HT-29 (cell line): Measurements from ENCODE around the gene UBE2D4. TPM values are rescaled to one million over a fixed set of nuclear protein-coding genes. Genes with fewer than 3 reads are reported as not detected.
A peak's percentile ranks its signal among the peaks of the same experiment; 100 is the strongest.
"Not testable (repeated sequence)": the region's sequence is repeated elsewhere in the genome, so short reads cannot be mapped to it uniquely, and the experiment has no call there.

Experiments used
- DNase-seq: peaks from one replicate; pipeline ENCODE4 v3.0.0-alpha.2; 2015; ENCODE audit warnings: low spot score
- total RNA-seq: library from RNA; depleted of rRNA; stranded (reverse); fragments of >200 nt; shearing (Covaris generic); gene quantifications from 2 replicates; pipeline ENCODE4 v1.2.3, GENCODE V29; 2014; rRNA removed

Gene UBE2D4
- total RNA-seq: 16.8 and 21.0 TPM in 2 replicates

DNA sequence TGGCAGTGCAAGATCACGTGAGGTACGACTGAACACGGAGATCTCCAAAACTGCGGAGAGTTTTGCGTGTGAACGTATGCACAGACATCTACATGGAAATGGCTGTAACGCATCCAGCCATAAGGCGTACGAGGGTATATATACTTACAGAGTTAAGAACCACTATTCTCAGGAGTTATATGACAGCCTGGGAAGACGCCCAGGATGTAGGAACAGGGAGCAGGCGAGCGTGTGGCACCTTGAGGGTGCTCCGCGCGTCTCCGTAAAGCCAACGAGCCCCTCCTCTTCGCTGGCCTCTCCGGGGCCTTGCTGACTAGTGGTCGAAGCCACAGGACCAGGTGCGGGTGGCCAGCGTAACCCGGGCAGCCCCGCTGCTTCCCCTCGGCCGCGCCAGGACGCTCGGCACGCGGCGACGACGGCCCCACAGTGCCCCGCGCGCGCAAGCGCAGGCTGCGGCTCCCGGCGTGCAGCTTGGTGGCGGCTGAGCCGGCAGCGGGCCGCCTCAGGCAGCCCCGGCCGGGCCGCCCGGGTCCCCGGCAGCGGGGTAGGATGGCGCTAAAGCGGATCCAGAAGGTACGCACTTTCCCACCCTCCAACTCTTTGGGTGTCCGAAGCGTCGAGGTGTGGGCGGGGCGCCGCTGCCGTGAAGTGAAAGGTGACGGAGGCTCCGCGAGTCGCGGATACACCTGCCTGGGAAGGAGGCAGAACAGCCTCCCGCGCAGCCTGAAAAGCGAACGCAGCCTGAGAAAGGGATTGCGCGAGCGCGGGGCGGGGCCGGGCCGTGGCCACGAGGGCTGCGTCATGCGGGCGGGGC is at the start of gene UBE2D4:
TSS of gene UBE2D4 (plus strand) at position 453 of the 814 bp plus-strand sequence. CDS start at position 550, 97 bp downstream.
- DNase-seq: peak; percentile 90

DNA sequence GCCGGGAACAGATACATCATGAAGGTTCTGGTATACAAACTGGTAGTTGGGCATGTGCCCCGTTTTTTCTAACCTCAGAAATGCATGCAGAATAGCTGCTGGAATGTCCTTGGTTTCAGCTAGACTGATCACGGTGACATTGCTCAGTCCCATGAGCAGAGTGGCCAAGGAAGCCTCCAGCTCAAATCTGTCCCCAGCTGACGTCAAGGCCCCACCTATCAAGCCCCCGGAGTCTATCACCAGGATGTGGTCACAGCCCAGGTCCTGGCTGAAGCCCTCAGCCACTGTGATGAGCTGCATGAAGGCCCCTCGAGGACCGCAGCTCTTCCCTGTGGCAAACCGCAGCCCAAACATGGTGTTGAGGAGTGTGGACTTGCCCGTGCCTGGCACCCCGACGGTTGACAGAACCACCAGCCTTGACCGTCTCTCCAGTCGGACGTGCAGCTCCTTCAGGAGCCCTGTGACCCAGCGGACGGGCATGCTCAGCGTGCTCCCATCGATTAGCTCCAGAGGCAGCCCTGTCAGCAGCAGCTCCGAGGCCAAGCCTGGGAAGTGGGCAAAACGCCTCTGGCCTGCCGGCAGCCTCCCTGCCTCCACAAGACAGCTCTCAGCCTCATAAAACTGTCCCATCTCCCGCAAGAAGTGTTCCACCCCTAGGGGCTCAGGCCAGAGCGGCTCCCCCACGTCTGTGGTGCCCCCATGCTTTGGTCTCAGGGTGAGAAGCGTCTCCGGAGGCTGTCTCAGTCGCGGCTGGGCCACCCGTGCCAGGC is 49.1 kb upstream of the UBE2D4 start:
- no peak for DNase-seq

DNA sequence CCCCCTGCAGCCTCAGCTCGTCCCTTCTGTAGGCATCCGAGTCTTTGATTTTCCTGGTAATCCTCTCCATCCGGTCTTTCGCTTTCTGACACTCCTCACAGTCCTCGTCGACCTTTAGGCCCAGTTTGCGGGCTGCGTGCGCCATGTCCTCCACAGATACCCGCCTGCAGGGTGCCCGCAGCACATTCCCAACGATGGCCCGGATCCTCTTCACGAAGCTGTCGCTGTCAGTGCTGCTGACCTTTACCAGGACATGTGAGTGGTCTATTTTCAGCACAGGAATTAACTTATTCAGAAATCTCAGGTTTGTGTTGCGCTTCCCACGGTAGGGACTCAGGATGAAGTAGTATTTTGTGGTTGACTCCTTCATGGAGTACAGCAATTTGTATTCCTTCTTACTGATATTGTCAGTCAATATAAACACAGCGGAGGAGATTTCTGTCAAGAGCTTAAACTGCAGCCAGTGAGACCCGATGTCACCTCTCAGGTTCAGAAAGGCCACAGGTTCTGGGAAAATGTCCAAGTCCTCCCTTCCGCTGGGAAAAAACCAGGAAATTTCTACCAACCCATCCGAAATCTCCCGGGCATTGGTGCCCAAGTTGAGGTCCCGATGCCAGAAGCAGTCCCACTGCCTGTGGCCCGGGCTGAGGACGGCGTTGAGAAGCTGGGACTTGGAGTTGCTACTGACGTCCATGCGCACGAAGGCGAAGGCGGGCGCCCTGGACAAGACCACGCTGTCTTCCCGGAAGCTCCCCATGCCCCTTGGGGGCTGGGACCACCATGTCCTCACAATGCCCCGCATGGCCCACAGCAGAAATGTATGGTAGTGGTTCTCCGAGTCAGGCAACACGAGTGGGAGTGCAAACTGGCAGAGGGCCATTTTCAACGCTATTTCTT is 48.0 kb upstream of the UBE2D4 start:
- DNase-seq: no peak

DNA sequence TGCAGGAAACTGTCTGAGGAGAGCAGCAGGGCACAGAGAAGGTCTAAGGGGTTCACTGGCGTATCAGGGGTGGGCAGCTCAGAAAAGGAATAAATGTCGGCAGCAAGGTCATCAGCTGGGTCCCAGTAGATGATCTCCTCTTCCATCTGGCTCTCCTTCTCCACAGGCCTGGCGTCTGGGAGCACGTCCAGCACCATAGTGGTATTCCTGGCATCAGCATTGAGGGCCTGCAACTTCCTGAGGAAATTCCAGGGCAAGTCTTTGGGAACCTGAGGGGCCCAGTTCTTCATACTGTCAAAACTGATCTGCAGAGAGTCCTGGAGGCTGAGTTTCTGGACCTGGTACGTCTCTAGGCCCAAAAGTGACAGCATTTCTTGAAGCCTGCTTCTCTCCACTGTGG is 47.4 kb upstream of the UBE2D4 start:
- no peak for DNase-seq

DNA sequence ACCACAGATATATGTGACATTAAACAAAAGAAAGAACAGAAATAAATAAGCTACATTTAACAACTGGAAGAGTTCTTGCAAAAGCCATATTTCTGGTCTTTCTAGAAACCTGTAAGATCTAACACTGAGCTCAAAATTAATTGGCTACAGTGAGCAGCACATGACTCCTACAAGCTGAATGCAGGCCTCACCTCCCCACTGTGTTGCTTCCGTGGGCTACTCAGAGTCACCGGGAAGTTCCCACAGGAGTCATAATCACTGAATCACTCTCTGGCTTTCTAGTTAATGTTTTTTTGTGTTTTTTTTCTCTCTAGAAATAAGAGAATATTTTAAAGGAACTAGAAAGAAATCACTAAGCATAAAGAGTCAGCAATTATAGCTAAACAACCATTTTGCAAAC is 46.8 kb upstream of the UBE2D4 start:
- DNase-seq: no peak

DNA sequence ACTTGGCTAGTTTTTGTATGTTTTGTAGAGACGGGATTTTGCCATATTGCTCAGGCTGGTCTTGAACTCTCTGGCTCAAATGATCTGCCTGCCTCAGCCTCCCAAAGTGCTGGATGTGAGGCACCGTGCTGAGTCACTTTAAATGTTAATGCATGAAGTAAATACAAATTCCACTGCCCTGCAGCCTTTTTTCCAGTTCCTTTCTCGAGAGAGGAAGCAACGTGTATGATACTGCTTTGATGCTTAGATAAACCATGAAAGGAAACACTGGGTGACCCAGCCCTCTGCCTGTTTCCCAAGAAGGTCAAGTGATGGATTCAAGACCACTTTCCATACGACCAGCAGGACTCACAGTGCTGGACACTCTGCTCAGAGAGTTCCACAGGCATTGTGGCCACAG is 45.6 kb upstream of the UBE2D4 start:
- no peak for DNase-seq

DNA sequence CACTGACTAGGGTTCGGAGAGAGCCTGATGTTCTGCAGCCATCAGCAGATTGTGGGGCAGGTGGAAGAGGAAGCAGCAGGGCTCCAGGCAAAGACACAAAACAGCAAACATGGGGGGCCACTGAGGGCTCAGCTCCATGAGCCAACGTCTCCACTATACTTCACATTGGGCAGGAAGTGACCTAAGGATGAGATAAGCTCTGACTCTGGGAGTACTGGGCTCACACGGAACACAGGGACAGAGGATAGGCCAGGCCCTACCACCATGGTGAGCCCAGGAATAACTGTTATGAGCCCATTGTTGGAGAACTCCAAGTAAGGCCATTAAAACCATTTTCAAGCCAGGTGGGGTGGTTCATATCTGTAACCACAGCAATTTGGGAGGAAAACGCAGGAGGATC is 42.0 kb upstream of the UBE2D4 start:
- no peak for DNase-seq

DNA sequence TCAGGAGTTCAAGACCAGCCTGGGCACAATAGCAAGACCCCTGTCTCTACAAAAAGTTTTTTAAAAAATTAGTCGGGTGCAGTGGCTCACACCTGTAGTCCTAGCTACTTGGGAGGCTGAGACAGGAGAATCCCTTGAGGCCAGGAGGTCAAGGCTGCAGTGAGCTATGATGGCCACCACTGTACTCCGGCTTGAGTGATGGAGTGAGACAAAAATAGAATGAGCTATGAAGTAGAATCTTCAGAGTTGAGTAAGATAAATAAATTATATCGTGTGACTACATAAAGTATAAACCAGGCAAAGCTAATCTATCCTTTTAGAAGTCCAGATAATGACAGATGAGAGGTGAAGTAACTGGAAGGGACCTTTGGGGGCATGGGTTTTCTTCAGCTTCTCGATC is 41.6 kb upstream of the UBE2D4 start:
- no peak for DNase-seq

DNA sequence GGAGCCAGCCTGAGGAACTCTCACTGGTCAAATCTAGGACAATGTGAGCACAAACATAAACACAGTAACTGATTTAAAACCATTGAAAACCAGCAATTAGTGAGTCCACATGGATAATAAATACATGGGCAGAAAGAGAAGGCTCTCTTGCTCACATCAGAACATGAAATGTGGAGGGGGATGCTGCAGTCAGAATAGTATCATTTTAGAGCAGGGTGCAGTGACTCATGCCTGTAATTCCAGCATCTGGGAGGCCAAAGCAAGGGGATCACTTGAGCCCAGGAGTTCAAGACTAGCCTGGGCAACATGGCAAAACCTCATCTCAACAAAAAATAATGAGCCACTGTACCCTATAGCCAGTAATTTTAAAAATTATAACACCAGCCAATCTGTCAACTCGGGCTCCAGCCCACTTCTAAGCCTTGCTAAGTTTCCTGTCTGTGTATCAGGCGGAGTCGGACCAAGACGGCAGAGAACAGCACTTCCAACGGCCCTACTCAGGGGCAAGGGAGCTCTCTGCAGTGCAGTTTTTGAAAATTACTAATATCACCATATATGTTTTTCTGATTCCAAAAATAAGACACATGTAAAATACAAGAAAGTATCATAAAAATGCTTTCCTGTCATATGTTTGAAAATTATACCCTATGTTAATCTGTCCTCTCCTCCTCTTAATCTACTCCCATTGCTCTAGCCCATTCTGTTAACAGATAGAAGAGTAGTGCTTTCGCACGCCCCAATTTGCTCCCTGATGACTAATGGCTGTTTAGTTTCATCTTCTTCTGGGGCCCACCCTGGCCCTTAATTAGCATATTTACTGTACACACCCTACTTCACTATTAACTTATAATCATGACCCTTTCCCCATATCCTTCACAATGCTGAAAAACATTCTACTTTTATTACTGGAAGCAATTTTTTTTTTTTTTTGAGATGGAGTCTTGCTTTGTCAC is 37.0 kb upstream of the UBE2D4 start:
- no peak for DNase-seq

DNA sequence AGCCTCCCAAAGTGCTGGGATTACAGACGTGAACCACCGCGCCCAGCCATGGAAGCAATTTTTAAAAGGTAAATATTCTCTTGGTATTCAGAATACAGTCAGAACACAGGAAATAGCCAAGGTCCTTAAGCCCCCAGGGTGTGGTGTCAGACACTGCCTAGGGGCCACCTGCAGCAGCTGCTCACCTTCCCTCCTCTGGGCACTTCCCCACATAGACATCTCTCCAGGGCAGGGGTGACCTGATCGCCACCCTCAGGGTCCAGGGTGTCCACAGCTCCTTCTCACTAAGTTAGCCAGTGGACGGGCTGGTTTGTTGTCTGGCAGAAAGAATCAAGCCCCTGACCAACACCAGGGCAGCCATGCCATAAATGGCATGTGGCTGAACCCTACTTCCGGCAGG is 35.8 kb upstream of the UBE2D4 start:
- no peak for DNase-seq

DNA sequence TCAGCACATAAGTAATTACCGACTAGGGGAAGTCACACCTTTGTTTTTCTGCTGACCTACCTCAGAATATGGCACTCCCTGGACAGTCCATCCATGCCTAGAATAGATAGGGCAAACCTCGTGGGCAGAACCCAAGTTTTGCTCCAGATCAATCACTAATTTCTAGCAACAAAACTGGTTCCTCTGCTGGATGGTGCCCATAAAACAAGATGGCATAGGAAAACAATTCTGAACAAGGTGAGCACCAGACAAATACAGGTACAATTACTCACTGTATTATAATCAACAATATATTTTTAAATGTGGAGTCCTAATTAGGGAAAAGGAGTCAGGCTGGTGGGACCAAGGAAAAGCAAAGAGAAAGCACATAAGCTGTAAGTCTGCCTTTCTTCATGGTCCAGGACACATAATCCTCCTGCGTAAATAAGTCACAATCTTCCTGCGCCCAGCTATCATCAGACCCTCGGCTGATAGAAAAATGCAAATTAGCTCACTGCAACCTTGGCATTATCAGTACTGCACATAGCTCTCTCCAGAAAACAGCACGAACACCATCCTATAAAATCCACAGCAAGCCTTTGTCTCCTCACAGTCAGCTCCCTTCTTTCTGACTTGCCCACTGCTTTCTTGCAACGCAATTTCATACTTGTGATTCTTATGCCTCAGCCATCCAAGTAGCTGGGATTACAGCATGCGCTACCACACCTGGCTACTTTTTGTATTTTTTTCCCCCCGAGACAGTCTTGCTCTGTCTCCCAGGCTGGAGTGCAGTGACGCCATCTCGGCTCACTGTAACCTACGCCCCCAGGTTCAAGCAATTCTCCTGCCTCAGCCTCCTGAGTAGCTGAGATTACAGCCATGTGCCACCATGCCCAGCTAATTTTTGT is 34.9 kb upstream of the UBE2D4 start:
- no peak for DNase-seq

DNA sequence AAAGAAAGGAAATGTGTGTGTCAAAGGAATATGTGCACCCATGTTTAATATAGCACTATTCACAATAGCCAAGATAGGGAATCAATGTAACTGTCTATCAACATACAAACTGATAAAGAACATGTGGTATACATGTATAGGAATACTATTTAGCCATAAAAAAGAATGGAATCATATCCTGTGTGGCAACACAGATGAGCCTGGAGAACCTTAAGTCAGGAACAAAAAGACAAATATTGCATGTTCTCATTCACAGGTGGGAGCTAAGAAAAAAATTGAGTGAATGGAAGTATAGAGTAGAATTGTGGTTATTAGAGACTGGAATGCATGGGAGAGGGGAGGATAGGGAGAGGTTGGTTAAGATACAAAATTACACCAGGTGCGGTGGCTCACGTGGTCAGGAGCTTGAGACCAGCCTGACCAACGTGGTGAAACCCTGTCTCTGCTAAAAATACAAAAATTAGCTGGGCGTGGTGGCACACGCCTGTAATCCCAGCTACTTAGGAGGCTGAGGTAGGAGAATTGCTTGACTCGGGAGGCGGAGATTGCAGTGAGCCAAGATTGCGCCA is 30.3 kb upstream of the UBE2D4 start:
- no peak for DNase-seq

DNA sequence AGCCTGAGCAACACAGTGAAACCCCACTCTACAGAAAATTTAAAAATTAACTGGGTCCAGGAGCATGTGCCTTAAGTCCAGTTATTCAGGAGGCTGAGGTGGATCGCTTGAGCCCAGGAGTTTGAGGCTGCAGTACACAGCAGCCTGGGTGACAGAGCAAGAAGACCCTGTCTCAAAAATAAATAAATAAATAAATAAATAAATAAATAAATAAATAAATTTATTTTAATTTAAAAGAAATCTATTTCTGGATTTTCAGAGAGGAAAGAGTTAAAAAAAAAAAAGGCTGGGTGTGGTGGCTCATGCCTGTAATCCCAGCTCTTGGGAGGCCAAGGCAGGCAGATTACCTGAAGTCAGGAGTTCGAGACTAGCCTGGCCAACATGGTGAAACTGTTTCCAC is 27.7 kb upstream of the UBE2D4 start:
- DNase-seq: not testable (repeated sequence)

DNA sequence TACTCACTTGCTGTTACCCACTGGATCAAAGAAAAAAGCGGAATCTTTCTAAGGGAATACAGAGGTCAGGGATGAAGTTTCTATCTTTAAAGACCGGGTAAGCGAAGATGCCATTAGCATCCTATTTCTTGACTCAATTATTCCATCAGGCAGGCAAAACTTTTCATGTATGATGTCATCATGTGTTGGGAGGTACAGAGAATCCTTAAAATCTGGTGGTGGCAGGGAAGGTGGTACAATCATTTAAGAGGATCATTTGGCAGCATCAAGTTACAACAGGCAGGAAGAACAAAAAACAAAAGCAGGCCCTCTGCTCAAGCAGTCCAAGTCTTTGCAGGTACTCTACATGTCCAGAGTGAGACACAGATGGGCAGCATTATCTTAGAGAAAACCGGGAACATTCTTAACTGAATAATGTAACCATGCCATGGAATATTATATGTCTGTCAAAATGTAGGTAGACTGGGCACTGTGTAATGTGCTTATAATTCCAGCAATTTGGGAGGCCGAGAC is 23.6 kb upstream of the UBE2D4 start:
- DNase-seq: no peak

DNA sequence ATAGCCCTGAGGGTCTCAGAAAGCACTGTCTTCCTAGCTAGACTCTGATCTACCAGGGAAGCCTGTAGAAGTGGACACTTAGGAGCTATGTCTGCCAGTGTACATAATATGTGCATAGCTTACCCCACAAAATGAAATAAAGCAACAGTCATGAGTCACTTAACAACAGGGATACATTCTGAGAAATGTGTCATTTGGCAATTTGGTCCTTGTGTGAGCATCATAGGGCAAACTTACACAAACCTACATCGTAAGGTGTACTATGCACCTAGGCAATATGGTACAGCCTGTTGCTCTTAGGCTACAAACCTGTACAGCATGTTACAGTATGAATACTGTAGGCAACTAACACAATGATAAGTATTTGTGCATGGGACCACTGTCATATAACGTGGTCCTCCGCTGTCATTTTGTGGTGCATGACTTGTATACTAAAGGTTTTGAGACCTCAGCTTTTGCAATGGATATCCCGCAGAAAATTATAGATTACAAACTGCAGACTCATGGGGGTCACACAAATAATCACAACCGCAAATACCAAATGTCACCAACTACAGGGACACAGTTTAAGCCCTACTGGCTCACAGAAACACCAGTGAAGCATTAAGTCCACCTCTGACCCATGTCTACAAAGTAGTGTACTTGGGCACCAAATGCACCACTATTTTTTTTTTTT is 21.6 kb upstream of the UBE2D4 start:
- peak; percentile 5 for DNase-seq

DNA sequence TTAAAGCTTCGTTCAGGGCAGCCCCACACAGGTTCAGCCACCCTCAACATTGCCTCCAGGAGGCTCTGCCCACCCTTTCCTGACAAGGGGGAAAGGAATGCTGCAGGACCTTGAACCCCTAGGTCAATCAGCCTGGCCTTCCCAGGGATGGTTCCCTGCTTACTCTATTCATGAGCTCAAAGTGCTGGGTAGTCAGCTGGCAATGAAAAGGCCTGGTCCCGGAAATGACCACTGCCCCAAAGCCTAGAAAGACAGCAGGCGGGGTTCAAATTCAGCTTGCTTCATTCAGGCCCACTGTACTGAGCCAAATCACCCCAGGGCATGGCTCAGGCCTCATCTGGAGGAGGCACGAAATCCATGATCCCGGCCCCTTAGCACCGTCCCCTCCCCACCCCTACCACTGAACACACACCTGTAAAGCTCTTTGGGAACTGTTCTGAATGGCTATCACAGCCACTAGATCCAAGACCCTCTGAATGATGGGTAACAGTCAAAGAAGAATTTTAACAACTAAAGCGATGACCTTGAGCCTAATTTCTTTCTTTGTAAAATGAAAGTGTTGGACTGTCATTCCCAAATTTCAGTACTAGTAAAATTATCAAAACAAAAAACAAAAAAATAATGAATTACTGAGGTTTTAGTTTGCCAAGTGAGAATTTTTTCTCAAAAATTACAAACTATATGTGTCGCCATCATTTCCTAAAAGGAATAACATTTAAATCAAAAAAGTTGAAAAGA is 20.9 kb upstream of the UBE2D4 start:
- peak; percentile 73 for DNase-seq

DNA sequence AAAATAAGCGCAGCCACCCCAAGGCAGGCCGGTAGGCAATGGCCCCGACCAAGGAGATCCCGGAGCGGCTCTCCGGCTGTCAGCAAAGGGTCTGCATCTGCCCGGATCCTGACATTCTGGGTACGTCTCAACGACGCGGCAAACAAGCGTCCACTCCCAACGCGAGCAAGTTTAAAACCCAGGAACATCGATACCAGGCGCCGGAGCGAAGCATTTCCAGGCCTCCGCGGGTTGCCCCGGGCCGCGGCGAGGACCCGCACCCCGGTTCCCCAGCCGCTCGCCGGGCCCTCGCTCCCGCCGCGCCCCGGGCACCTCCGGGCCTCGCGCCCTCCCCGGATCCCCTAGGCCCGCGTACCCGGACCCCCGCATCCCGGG is 20.3 kb upstream of the UBE2D4 start:
- DNase-seq: peak; percentile 41
